NOMO-1 treated with DMSO at 0.1 percent for 48 hours (cell line): ENCODE measurements around the gene THRA.

Source experiments
- DNase-seq: peaks from one replicate; lab custom pipeline; 2025; ENCODE audit not compliant: unreplicated experiment; lab: John Stamatoyannopoulos, UW

Gene THRA

GRCh38 chr17:40064971-40065768 lies 2.4 kb downstream of the THRA start:
- no peak for DNase-seq

GRCh38 chr17:40065769-40066510 lies 3.2 kb downstream of the THRA start:
- no peak for DNase-seq

- no peak for DNase-seq
Measured at GRCh38 chr17:40067710-40068109, 4.9 kb downstream of the THRA start.

GRCh38 chr17:40068129-40068581 lies 5.4 kb downstream of the THRA start:
- no peak for DNase-seq

GRCh38 chr17:40068584-40068916 lies 5.8 kb downstream of the THRA start:
- DNase-seq = no peak

- DNase-seq = peak; percentile 28
Measured at GRCh38 chr17:40068917-40069750, 6.4 kb downstream of the THRA start.

- DNase-seq = no peak
Measured at GRCh38 chr17:40069751-40070708, 7.3 kb downstream of the THRA start.

GRCh38 chr17:40070709-40071312 lies 8.0 kb downstream of the THRA start:
- DNase-seq = no peak

GRCh38 chr17:40071313-40072039 lies 8.7 kb downstream of the THRA start:
- DNase-seq = no peak

- no peak for DNase-seq
Measured at GRCh38 chr17:40072040-40072734, 9.4 kb downstream of the THRA start.

- DNase-seq = no peak
Measured at GRCh38 chr17:40072735-40073346, 10.1 kb downstream of the THRA start.

- DNase-seq = no peak
Measured at GRCh38 chr17:40073454-40074174, 10.8 kb downstream of the THRA start.

GRCh38 chr17:40074175-40074512 lies 11.4 kb downstream of the THRA start:
- no peak for DNase-seq

- DNase-seq = no peak
Measured at GRCh38 chr17:40074871-40075200, 12.1 kb downstream of the THRA start.

GRCh38 chr17:40075201-40075941 lies 12.6 kb downstream of the THRA start:
- DNase-seq = peak; percentile 41

- no peak for DNase-seq
Measured at GRCh38 chr17:40075942-40076498, 13.3 kb downstream of the THRA start.

- DNase-seq = no peak
Measured at GRCh38 chr17:40076591-40076990, 13.8 kb downstream of the THRA start.
